Muscle of leg (tissue), 9 donors: Measurements from ENCODE around the gene GRXCR1. TPM values are rescaled to one million over a fixed set of nuclear protein-coding genes. Genes with fewer than 3 reads are reported as not detected.

Experiments
- polyA plus RNA-seq, 8 donors: library from polyadenylated mRNA; unstranded; fragments of 120-200 nt; gene quantifications; one replicate each; pipeline versions ENCODE4 v1.2.1 to v1.2.3, GENCODE V29; 2013; ENCODE audit warnings: inconsistent platforms in 1 of 8, low replicate concordance in 1 of 8; ENCODE audit not compliant: insufficient read length in 8 of 8, insufficient read depth in 1 of 8
- total RNA-seq: library from RNA; stranded (reverse); fragments of 120-200 nt; gene quantifications from one replicate; pipeline ENCODE4 v1.2.4, GENCODE V29; 2013

GRXCR1 gene
- total and polyA plus RNA-seq, 9 donors = not detected

Other genes with a start within 250 kb of the GRXCR1 start
- 8.6 TPM for gene ATP8A1, start 235.6 kb upstream of the GRXCR1 start, total RNA-seq
- gene ATP8A1, start 235.6 kb upstream of the GRXCR1 start, polyA plus RNA-seq = 10 to 100 TPM in 1 of 8 donors, 1 to 10 TPM in 7; 5.0 to 10.4 (median 8.7) TPM